ENCODE measurements around the gene GNAI1. TPM values are rescaled to one million over a fixed set of nuclear protein-coding genes. Genes with fewer than 3 reads are reported as not detected.
A peak's percentile ranks its signal among the peaks of the same experiment; 100 is the strongest.

Gene GNAI1
- total RNA-seq, 4 donors from 2014 or later: 115 to 153 (median 120) TPM

GRCh38 chr7:80133361-80134114 is 1.1 kb upstream of the GNAI1 start:
- 35 to 45% methylated on average over 8 of the region's 8 CpGs for WGBS, 2 donors

GRCh38 chr7:80134115-80134535 is 506 bp upstream of the GNAI1 start:
- 9% methylated on average over 12 of the region's 12 CpGs for WGBS, 2 donors
- no peak for DNase-seq (ENCODE audit: low spot score in 2 of 2)
- intact Hi-C loops (cut with DNase I; ENCODE audit: low total_unique reads): no loop called here
- TF ChIP-seq POLR2A (IDR thresholded peaks at IDR 0.05) (no peak), CTCF (IDR thresholded peaks at IDR 0.05) (no peak)
- H3K4me3 ChIP-seq (ENCODE audit: low read depth, poor library complexity, severe bottlenecking): peak overlapping the region; percentile 68

More at GRCh38 chr7:80133361-80134114, 1.1 kb upstream of the GNAI1 start:
- TF ChIP-seq POLR2A (IDR thresholded peaks at IDR 0.05) (no peak), CTCF (IDR thresholded peaks at IDR 0.05) (no peak)
- no peak for DNase-seq (ENCODE audit: low spot score in 2 of 2)
- intact Hi-C loops (cut with DNase I; ENCODE audit: low total_unique reads): no loop called here
- H3K4me3 ChIP-seq (ENCODE audit: low read depth, poor library complexity, severe bottlenecking): no peak overlapping the region

- WGBS, 2 donors: 1% methylated on average over 33 to 42 of the region's 58 CpGs
- H3K4me3 ChIP-seq (ENCODE audit: low read depth, poor library complexity, severe bottlenecking): peak overlapping the region; percentile 68
- intact Hi-C loops (cut with DNase I; ENCODE audit: low total_unique reads): no loop called here
- TF ChIP-seq CTCF (IDR thresholded peaks at IDR 0.05) (no peak), POLR2A (IDR thresholded peaks at IDR 0.05) (no peak)
- DNase-seq (ENCODE audit: low spot score in 2 of 2): peak in 1 of 2 donors; percentile 87
Measured at GRCh38 chr7:80135309-80136104, 876 bp downstream of the GNAI1 start.

GRCh38 chr7:80136261-80137055 is 1.8 kb downstream of the GNAI1 start:
- WGBS, 2 donors: 23 to 25% methylated on average over 4 of the region's 4 CpGs
- H3K4me3 ChIP-seq (ENCODE audit: low read depth, poor library complexity, severe bottlenecking): peak overlapping the region; percentile 68
- intact Hi-C loops (cut with DNase I; ENCODE audit: low total_unique reads): no loop called here
- no peak for TF ChIP-seq POLR2A (IDR thresholded peaks at IDR 0.05)
- TF ChIP-seq CTCF (IDR thresholded peaks at IDR 0.05): no peak
- no peak for DNase-seq (ENCODE audit: low spot score in 2 of 2)

- intact Hi-C loops (cut with DNase I; ENCODE audit: low total_unique reads): no loop called here
- DNase-seq (ENCODE audit: low spot score in 2 of 2): no peak
- TF ChIP-seq POLR2A (IDR thresholded peaks at IDR 0.05) (no peak), CTCF (IDR thresholded peaks at IDR 0.05) (no peak)
- H3K4me3 ChIP-seq (ENCODE audit: low read depth, poor library complexity, severe bottlenecking): no peak overlapping the region
- 81 to 85% methylated on average over 12 of the region's 12 CpGs for WGBS, 2 donors
Measured at GRCh38 chr7:80137410-80137809, 2.8 kb downstream of the GNAI1 start.
